ENCODE results near the gene KCNJ18.
"Not testable (repeated sequence)": the region's sequence is repeated elsewhere in the genome, so short reads cannot be mapped to it uniquely, and the experiment has no call there.

KCNJ18 gene

GRCh38 chr17:21724216-21725006 is 32.1 kb downstream of the KCNJ18 start:
- DNase-seq (ENCODE audit: low read depth) = not testable (repeated sequence)

- DNase-seq (ENCODE audit: low read depth) = not testable (repeated sequence)
Measured at GRCh38 chr17:21731076-21731475, 38.8 kb downstream of the KCNJ18 start.

GRCh38 chr17:21733931-21734330 is 41.6 kb downstream of the KCNJ18 start:
- DNase-seq (ENCODE audit: low read depth) = not testable (repeated sequence)

GRCh38 chr17:21735814-21736213 is 43.5 kb downstream of the KCNJ18 start:
- DNase-seq (ENCODE audit: low read depth) = not testable (repeated sequence)

GRCh38 chr17:21737015-21737580 is 44.8 kb downstream of the KCNJ18 start:
- DNase-seq (ENCODE audit: low read depth) = not testable (repeated sequence)

- not testable (repeated sequence) for DNase-seq (ENCODE audit: low read depth)
Measured at GRCh38 chr17:21738241-21738640, 45.9 kb downstream of the KCNJ18 start.

GRCh38 chr17:21738877-21739474 is 46.7 kb downstream of the KCNJ18 start:
- not testable (repeated sequence) for DNase-seq (ENCODE audit: low read depth)

GRCh38 chr17:21739485-21739884 is 47.2 kb downstream of the KCNJ18 start:
- not testable (repeated sequence) for DNase-seq (ENCODE audit: low read depth)

GRCh38 chr17:21740836-21741235 is 48.5 kb downstream of the KCNJ18 start:
- DNase-seq (ENCODE audit: low read depth) = not testable (repeated sequence)

- DNase-seq (ENCODE audit: low read depth) = not testable (repeated sequence)
Measured at GRCh38 chr17:21741520-21741919, 49.2 kb downstream of the KCNJ18 start.

- DNase-seq (ENCODE audit: low read depth) = no peak
Measured at GRCh38 chr17:21742326-21742725, 50.0 kb downstream of the KCNJ18 start.

GRCh38 chr17:21744151-21744550 is 51.8 kb downstream of the KCNJ18 start:
- not testable (repeated sequence) for DNase-seq (ENCODE audit: low read depth)

- not testable (repeated sequence) for DNase-seq (ENCODE audit: low read depth)
Measured at GRCh38 chr17:21744621-21745020, 52.3 kb downstream of the KCNJ18 start.

GRCh38 chr17:21745385-21746054 is 53.2 kb downstream of the KCNJ18 start:
- DNase-seq (ENCODE audit: low read depth) = not testable (repeated sequence)

GRCh38 chr17:21746415-21746814 is 54.1 kb downstream of the KCNJ18 start:
- not testable (repeated sequence) for DNase-seq (ENCODE audit: low read depth)

GRCh38 chr17:21747195-21747915 is 55.0 kb downstream of the KCNJ18 start:
- not testable (repeated sequence) for DNase-seq (ENCODE audit: low read depth)

GRCh38 chr17:21748686-21749085 is 56.4 kb downstream of the KCNJ18 start:
- not testable (repeated sequence) for DNase-seq (ENCODE audit: low read depth)

GRCh38 chr17:21749696-21750531 is 57.6 kb downstream of the KCNJ18 start:
- not testable (repeated sequence) for DNase-seq (ENCODE audit: low read depth)

- not testable (repeated sequence) for DNase-seq (ENCODE audit: low read depth)
Measured at GRCh38 chr17:21751111-21751510, 58.8 kb downstream of the KCNJ18 start.
